ENCODE data around the gene AXIN2.

- TF ChIP-seq CTCF (IDR thresholded peaks at IDR 0.05) = no peak
- no peak for TF ChIP-seq POLR2A (IDR thresholded peaks at IDR 0.05)
Observed at GRCh38 chr17:65595071-65595656, 33.7 kb upstream of the AXIN2 start.
